ENCODE data around the gene ZNF496.
"Not testable (repeated sequence)": the region's sequence is repeated elsewhere in the genome, so short reads cannot be mapped to it uniquely, and the experiment has no call there.

Gene ZNF496

GRCh38 chr1:247273013-247273412, 58.7 kb downstream of the ZNF496 start:
- no peak for TF ChIP-seq CTCF (IDR thresholded peaks at IDR 0.05; ENCODE audit: control insufficient read depth, insufficient read depth, low read depth, low read length, missing control alignments)
- no peak for DNase-seq (ENCODE audit: low read depth)
- H3K4me3 ChIP-seq (ENCODE audit: control insufficient read depth, low read depth, low read length): no peak overlapping the region

GRCh38 chr1:247270003-247270402, 61.7 kb downstream of the ZNF496 start:
- no peak overlapping the region for H3K4me3 ChIP-seq (ENCODE audit: control insufficient read depth, low read depth, low read length)
- no peak for DNase-seq (ENCODE audit: low read depth)
- no peak for TF ChIP-seq CTCF (IDR thresholded peaks at IDR 0.05; ENCODE audit: control insufficient read depth, insufficient read depth, low read depth, low read length, missing control alignments)

- no peak overlapping the region for H3K4me3 ChIP-seq (ENCODE audit: control insufficient read depth, low read depth, low read length)
- DNase-seq (ENCODE audit: low read depth): no peak
- TF ChIP-seq CTCF (IDR thresholded peaks at IDR 0.05; ENCODE audit: control insufficient read depth, insufficient read depth, low read depth, low read length, missing control alignments): no peak
These were observed 62.5 kb downstream of the ZNF496 start for GRCh38 chr1:247269133-247269532.

- no peak overlapping the region for H3K4me3 ChIP-seq (ENCODE audit: control insufficient read depth, low read depth, low read length)
- no peak for DNase-seq (ENCODE audit: low read depth)
- no peak for TF ChIP-seq CTCF (IDR thresholded peaks at IDR 0.05; ENCODE audit: control insufficient read depth, insufficient read depth, low read depth, low read length, missing control alignments)
These were observed 63.1 kb downstream of the ZNF496 start for GRCh38 chr1:247268390-247269045.

- no peak overlapping the region for H3K4me3 ChIP-seq (ENCODE audit: control insufficient read depth, low read depth, low read length)
- no peak for TF ChIP-seq CTCF (IDR thresholded peaks at IDR 0.05; ENCODE audit: control insufficient read depth, insufficient read depth, low read depth, low read length, missing control alignments)
- DNase-seq (ENCODE audit: low read depth): no peak
These were observed 65.6 kb downstream of the ZNF496 start for GRCh38 chr1:247266053-247266452.

GRCh38 chr1:247255772-247256171, 75.9 kb downstream of the ZNF496 start, which contains the start of gene VN1R5:
TSS of gene VN1R5 (plus strand) at chr1:247256072.
- H3K4me3 ChIP-seq (ENCODE audit: control insufficient read depth, low read depth, low read length); DNase-seq (ENCODE audit: low read depth): not testable (repeated sequence)

- no peak overlapping the region for H3K4me3 ChIP-seq (ENCODE audit: control insufficient read depth, low read depth, low read length)
- DNase-seq (ENCODE audit: low read depth): no peak
- no peak for TF ChIP-seq CTCF (IDR thresholded peaks at IDR 0.05; ENCODE audit: control insufficient read depth, insufficient read depth, low read depth, low read length, missing control alignments)
These were observed 84.1 kb downstream of the ZNF496 start for GRCh38 chr1:247247568-247247967.

Data from AG09309 (cell line).